ENCODE measurements around the gene GATA3.

GATA3 gene

DNA sequence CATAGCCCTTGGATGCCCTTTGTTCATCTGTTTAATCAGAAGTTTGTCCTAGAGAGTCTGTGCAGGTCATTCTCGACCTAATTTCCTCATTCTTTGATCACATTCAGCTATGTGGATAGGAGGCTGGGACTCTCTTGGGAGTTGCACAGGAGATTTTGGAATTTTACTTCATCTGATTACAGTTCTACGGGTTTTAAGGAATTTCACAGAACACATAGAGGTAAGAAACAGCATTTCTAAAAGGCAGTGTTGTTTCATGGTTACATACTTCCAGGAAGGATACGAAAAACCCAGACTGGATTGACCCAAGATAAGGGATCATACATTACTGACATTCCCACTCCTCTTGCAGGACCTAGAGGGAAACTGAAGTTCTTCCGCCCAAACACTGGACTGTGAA is 45.9 kb downstream of the GATA3 start:
- no peak for DNase-seq (ENCODE audit: low spot score)

DNA sequence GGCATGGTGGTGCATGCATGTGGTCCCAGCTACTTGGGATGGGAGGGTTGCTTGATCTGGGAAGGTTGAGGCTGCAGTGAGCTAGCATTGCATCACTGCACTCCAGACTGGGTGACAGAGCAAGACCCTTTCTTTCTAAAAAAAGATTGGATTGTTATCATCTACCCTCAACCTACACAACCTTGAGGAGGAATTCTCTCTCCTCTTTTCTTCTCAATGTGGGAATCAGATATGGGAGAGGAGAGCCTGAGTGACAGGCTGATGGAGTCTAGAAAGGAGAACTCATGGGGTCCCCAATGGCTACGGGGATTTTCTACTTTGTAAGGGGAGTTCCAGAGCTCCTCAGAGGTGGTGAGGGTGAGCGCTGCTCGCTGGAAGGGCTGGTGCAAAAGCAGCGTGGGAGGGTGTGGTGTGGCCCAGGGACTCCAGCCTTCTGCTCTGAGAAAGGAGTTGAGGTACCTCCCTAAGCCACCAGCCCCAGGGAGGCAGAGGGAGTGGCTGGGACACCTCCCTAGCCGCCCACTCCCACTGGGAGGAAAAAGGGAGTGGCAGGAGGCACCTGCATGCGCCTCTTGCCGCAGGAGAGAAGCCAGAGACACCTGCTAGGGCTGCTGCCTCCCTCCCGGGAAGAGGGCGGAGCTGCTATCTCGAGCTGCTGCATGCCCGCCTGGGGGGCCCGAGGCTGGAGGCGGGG is 48.4 kb downstream of the GATA3 start:
- no peak for DNase-seq (ENCODE audit: low spot score)

DNA sequence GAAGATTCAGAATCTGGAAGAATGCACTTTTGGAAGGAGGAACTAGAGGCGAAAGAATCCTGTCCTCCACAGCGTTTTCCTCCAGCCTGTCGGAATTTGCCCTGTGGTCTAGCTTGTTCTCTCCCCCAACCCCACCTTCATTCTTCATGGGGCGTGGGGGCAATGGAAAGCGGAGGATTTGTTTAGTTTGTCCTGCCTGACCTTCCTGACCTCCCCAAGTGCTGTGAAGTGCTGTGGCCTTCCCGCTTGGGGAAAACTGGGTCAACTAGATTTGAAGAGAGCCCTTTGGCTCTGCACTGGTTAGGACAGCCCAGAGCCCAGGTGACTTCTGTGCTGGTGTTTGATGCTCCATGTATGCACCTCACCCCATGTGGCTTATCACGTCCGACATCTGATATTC is 49.1 kb downstream of the GATA3 start:
- DNase-seq (ENCODE audit: low spot score): no peak

DNA sequence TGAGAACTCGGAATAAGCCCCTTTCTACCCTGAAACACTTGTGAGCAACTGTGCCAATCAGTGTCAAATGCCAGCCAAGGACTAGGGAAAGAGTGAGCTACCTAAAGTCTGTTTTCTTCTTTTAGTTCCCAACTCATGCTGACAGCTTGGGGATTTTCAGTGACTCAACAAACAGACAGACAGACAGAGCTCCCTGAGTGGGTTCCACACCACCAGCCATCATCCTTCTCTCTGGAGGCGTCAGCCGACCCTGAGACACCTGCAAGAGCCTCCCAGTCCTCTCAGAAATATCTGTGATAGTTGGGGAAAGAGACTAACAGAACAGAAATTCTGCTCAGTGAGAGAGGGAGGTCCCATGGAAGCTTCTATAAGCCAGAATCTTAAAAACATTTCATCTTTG is 49.5 kb downstream of the GATA3 start:
- DNase-seq (ENCODE audit: low spot score): no peak

DNA sequence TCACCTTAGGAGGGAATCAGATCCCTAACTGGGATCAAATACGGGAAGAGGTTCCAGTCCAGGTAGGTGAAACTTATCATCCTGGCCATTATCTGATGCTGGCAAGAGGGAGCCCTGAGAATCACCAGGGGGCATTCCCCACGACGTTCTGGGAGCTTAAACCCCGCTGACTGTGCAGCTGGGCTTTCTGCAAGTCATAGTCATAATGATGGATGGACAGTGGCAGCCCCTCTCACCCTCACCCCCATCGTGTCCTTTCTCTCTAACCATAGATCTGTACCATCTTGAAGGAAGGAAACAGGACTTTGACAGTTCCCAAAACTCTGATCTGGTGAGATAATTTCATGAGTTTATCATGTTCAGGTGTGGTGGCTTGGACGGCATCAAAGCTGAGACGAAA is 50.2 kb downstream of the GATA3 start:
- no peak for DNase-seq (ENCODE audit: low spot score)

DNA sequence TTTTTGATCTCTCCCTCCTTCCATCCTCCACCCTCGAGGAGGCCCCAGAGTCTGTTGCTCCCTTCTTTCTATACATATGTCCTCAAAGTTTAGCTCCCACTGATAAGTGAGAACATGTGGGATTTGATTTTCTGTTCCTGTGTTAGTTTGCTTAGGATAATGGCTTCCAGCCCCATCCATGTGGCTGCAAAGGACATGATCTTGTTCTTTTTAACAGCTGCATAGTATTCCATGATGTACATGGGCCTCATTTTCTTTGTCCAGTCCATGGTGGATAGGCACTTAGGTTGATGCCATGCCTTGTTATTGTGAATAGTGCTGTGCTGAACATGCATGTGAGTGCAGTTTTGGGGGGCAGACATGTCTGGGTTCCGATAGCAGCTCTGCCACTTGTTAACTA is 51.4 kb downstream of the GATA3 start:
- DNase-seq (ENCODE audit: low spot score): no peak

DNA sequence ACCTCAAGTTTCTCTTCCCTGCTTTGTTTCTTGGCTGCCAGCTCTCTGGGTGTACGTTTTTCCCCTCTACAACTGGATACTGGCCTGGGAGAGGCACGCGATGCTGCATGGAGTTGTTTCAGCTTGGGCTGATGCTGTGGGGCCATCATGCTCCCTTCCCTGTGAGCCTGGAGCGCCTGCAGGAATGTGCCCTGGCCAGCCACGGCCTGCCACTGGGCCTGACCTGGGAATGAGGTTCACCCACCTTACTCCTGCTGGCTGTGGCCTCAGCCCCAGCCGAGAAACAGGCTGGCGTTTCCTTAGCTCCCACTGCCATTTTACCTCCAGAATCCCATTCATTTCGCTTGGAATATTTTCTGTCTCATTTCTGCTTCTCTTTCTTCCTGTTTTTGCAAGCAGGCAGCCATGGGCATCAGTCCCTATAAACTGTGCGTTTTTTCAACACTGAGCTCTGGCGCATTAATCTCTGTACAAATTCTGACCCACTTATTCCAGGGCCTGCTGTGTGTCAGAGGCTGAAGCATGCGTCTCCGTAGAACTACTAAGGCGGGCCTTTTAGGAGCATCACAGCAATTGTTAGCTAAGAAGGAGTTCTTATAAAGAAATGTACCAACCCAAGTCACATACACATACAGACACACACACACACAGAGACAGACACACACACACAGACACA is 57.9 kb downstream of the GATA3 start:
- DNase-seq (ENCODE audit: low spot score): no peak

DNA sequence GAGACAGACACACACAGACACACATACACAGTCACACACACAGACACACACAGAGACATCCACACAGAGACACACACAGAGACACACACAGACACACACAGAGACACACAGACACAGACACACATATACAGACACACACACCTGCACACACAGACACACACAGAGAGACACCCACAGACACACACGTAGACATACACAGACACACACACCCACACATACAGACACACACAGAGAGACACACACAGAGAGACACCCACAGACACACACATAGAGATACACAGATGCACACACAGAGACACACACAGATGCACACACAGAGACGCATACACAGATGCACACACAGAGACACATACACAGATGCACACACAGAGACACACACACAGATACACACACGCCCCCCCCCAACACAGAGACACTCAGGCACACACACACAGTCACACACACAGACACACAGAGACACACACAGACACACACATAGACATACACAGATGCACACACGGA is 58.5 kb downstream of the GATA3 start:
- DNase-seq (ENCODE audit: low spot score): no peak

DNA sequence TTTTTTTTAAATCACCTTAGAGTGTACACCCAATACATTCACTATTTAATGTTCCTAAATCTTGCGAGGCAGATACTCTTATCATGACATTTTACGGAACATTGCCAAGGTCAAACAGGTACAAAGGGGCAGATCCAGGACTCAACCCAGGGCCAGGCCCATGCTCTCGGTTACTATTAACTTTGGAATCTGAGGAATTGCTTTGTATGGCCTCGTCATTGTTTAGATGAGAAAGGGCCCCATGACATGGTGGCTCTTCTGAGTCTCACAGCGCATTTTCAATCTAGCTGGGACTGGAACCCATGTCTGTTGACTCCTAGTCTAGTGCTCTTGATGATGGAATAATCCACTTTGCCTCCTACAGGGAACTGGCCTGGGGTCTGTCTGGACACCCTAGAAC is 59.1 kb downstream of the GATA3 start:
- DNase-seq (ENCODE audit: low spot score): no peak

DNA sequence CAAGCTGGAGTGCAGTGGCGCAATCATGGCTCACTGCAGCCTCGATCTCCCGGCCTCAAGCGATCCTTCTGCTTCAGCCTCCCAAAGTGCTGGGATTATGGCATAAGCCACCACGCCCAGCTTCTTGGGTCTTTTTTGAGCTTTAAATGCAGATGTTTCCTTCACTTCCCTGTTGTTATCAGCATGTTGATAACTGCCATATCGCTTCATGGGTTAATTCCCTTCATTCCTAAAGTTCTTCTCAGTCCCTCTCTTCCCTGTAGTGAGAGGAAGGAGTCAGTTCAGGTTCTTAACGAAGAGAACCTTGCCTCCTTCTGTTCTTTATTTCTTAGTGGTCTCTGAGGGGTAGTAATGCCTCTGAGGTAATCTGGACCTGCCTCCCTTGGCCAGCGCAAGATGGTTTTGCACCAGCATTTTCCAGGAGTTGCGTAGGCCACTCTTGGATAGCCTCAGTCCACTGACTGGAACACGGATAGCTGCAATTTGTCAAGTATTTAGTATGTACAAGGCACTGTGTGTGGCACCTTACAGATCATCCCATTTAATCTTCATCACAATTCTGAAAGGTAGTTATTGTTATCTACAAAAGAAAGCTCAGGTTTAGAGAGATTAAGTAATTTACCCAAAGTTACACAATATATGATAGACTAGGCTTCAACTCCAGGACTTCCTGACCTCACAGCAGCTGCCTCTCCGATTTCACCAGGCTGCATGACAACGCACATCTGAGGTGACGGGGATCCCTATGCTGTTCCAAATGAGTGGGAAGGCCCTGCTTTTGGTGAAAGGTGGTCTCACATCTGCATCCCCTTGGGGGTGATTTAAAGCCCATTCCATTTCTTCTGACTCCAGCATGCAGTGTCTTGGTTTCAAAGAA is 60.5 kb downstream of the GATA3 start:
- DNase-seq (ENCODE audit: low spot score): no peak

DNA sequence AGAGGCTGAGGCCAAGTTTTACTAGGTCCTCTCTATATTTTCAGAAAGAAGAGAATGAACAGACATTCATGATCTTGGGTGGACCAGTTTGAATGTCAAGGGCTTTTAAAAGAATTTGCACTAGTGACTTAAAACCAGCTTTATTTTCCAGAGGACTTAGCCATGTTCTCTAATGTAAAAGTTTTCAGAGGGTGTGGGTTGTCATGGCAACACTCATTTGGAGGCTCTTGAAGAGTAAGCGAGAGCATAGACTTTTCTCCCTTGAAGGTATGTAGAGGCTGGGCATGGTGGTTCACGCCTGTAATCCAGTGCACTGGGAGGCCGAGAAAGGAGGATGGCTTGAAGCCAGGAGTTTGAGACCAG is 61.1 kb downstream of the GATA3 start:
- no peak for DNase-seq (ENCODE audit: low spot score)

DNA sequence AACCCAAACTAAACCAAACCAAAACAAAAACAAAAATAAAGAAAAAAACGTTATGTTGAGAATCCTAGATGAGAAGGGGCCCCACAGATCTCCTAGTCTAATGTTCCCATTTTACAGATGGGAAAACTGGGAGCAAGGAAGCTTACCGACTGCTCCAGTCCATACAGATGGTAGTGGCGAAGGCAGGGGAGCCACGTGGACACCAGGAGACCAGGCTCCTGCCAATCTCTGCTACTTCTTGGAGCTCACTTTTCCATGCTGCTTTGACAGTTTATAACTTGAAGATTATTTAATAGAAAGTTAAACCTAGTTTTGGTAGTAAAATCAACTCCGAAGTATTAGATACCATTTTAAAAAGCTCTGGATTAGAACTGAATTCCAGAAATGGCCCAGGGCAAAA is 62.0 kb downstream of the GATA3 start:
- DNase-seq (ENCODE audit: low spot score): no peak

DNA sequence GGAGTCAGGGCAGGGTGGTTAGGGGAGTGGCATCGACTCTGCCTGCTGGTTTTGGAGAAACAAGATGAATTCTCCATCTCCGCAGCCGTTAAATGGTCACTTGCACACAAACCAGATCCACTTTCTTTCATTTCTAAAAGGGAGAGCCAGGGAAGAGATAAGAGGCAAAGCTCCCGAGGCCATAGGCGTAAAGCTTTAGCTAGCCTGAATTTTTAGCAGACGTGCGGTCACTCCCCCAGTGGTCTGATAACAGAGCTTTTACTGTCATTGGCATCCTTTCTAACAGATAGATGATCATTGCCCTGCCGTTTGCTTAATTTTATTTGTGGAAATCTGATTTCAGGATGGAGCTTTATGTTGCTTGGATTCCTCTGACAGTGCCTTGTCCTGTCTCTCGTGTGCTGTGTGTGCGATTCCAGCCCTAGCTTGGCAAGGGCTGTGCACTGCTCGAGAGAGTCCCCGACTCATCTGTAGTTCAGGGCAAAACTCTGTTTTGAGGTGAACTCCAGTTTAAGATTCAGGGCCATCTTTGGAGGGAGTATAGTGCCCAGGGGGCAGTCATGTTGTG is 62.5 kb downstream of the GATA3 start:
- DNase-seq (ENCODE audit: low spot score): no peak

DNA sequence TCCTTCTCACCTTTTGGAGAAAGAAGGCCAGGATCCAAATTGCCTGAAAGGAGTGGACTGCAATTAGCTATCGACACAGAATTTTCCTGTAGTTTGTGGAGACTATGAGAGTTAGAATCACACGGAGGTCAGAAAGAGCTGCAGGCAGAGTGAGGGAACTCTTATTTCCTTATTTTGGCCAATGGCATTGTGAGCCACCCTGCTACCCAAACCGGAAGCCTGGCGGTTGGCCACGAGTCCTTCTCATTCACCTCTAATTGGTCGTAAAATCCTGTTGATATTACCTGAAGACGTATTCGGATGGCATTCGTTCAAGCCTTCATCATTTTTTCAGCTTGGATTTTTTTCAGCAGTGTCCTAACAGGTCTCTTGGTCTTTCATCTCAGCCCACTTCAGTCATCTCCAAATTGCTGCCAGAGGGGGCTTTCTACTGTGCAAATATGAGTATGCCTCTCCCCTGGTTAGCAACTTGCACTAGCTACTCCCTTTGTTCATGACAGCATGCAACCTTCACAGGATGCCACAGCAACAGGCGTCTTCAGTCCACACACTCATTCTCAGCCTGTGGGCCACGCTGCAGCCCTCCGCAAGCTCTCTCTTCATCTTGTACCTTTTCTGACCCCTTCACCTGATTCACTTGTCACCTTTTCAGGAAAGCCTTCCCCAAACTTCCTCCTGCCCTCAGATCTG is 66.9 kb downstream of the GATA3 start:
- no peak for DNase-seq (ENCODE audit: low spot score)

DNA sequence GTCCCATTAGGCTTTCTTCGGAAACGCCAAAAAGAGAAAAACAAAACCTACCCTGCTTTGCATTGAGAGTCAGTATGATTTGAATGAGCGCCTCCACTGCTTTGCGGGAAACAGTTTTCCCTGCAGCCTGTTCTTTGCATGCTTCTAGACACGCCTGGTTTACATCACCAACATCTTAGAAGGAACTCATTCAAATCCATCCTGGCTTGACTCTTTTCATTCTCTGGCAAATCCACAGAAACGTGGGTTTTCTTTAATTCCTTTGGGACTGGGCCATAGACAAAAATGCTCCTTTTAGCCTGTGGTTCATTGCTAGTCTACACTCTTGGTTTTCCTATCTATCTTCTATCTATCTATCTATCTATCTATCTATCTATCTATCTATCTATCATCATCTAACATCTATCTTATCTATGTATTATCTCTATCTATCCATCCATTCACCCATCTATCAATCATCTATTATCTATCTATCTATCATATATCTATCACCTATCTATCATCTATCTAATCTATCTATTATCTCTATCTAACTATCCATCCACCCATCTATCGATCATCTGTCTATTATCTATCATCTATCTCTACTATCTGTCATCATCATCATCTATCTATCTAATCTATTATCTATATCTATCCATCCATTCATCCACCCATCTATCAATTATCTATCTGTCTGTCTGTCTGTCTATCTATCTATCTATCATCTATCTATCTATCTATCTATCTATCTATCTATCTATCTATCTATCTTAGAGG is 68.3 kb downstream of the GATA3 start:
- DNase-seq (ENCODE audit: low spot score): no peak

DNA sequence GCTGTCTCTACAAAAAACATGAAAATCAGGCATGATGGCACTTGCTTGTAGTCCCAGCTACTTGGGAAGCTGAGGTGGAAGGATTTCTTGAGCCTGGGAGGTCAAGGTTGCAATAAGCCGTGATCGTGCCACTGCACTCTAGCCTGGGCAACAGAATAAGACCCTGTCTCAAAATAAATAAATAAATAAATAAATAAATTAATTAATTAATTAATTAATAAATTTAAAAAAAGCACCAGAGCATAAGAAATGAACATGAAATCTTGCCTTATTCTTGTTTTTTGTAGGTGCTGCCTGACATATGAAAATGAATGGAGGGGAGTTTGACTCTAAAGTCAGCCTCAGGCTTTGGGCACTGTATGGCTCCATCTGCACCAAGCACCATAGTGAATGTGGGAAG is 69.9 kb downstream of the GATA3 start:
- no peak for DNase-seq (ENCODE audit: low spot score)
